DMS114 treated with DMSO at 0.1 percent for 48 hours (cell line): ENCODE measurements around the gene FOXJ3.
"Not testable (repeated sequence)": the region's sequence is repeated elsewhere in the genome, so short reads cannot be mapped to it uniquely, and the experiment has no call there.

Experiments
- DNase-seq: peaks from one replicate; lab custom pipeline; 2025; ENCODE audit not compliant: unreplicated experiment; lab: John Stamatoyannopoulos, UW

FOXJ3 gene

DNA sequence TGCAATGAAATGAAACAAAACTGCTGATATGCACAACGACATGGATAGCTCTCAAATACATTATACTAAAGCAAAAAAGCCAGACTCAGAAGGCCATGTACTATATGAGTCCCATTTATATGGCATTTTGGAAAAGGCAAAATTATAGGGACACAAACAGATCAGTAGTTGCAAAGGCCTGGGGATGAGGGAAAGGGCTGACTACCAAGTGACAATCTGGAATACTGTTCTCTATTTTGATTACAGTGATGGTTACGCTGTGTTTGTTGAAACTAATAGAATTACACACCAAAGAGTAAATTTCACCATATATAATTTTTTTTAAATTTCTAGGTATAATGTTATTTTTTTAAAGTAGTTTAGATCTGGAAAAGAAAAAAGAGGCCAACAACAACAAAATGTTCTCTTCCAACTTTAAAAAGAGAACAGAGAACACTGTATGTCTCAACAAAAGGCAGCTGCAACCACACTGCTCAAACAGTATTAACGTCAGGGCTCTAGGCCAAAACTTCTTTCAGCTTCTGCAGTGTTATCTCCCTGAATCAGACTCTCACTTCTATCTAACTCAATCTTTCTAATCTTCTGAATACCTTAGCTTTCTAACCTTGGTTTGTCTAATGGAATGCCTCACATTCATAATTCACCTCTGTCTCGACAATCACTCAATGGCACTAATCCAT, 75.8 kb downstream of the FOXJ3 start:
- DNase-seq = no peak

- no peak for DNase-seq
These were observed 76.8 kb downstream of the FOXJ3 start for GRCh38 chr1:42258218-42258617.

GRCh38 chr1:42251042-42251441, 84.0 kb downstream of the FOXJ3 start:
- DNase-seq = no peak

DNA sequence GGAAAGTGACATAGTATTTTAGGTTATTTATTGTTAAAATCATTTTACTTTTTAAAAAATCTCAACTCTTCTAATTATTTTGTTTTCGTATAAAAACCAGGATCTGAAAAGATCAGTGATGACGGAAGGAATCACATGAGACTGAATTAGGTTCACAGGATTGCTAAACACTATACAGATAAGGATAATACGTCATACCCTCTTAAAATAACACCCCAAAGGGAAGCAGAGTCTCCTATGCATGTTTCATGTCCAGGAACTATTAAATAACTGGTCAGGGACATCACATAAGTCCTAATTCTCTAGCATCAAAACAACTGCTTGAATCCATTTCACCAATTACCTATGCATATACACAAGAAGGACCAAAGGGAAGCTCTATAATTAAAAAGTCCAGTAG, 84.9 kb downstream of the FOXJ3 start:
- DNase-seq = no peak

DNA sequence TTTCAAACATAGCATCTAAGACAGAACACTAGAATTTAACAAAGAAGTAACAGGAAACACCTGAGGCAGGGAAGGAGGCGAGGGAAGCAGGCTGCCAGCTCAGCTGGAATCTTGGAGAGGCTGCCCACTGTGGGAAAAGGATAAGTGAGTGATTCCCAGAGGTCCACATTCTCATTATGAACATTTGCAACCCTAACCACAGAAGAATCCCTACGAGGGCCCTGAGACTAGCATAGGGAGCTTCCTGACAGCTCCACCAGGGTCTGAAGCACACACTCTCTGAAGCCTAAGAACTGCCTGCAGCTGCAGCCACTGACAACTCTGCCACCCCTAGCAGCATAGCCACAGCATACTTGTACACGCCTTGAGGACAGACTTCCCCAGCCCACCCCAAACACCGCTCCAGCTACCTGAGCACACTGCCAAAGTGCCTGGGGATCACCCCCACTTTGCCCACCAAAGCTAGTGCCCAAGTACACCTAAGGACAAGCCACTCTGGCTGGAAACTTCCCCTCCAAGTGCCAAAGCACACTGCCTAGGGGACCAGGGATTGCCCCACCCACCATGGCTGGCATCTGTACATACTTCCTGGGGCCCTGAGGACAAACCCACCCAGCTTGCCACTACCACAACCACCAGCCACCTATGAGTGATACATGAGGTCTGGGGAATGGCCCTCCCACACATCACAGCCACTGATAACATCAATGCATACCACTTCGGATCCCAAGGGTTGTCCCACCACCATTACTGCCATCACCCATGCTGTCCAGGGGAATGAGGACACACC, 93.9 kb downstream of the FOXJ3 start:
- no peak for DNase-seq

DNA sequence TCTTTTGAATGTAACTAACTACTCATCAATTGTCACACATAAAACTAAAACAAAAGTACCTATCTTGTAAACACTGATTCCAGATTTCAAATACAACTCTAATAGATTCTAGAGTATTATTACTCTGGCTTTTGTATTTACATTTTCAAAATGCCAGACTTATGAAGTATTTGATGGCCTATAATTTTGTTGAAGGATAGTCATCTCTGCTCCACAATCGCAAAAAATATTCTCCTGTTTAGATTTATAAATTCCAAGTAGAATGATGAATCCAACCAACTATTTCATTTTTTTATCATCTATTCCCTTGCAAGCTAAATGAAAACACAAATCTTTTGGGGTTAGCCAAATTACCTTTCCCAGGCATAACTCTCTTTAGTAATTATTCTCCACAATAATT, 95.5 kb downstream of the FOXJ3 start:
- DNase-seq = no peak

DNA sequence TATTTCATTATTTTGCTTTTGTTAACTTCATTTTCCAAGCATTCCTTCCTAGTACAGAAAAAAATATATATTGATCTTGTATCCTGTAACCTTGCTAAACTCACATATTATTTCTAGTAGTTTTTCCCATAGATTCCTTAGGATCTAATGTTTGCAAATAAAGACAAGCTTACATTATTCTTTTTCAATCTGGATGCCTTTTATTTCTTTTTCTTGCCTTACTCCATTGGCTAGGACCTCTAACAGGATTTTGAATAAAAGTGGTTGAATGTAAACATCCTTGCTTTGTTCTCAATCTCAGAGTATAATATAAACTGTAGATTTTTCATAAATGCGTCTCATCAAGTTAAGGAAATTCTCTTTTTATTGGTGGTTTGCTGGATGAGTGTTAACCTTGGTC, 96.0 kb downstream of the FOXJ3 start:
- no peak for DNase-seq

- no peak for DNase-seq
These were observed 103.8 kb downstream of the FOXJ3 start for GRCh38 chr1:42231253-42231652.

- no peak for DNase-seq
These were observed 106.1 kb downstream of the FOXJ3 start for GRCh38 chr1:42228938-42229337.

DNA sequence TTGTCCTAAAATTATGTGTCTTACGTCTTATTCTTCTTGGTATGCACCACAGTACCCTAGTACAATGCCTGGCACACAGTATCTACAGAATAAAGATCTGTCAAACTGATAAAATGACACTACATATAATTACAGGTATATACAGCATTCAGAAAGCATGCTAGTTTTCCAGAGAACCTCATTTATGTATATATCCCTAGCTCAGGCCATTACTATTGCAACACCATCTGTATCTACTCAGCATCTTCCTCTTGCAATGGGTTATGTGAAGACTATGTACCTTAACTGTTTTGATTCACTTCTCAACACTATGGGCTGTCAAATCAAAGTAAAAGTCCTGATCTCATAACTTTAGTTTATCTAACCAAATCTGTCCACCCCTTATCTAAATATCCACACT, 112.0 kb downstream of the FOXJ3 start:
- no peak for DNase-seq

DNA sequence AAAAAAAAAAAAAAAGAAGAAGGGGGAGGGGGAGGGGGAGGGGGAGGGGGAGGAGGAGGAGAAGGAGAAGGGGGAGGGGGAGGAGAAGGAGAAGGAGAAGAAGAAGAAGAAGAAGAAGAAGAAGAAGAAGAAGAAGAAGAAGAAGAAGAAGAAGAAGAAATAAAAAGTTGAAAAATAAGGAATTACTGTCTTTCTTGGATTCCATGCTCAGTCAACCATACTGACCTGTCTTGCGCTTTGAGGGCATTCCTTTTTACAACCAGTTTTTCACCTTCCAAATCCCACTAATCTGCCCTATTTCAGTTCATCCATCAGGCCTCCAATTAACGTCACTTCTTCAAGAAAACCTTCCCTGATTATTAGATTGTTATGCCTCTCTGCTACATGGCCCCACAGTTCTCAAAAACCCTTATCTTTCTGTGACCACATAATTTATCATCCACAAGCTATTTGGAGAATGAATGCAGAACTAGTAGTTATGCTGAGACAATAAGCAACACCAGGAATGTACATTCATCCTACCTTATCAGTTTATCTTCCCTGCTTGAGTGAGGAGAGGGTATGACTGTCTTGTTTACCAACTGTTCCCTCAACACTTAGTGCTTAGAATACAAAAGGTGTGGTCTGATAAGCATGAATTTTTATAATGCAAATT, 113.0 kb downstream of the FOXJ3 start:
- DNase-seq = no peak

DNA sequence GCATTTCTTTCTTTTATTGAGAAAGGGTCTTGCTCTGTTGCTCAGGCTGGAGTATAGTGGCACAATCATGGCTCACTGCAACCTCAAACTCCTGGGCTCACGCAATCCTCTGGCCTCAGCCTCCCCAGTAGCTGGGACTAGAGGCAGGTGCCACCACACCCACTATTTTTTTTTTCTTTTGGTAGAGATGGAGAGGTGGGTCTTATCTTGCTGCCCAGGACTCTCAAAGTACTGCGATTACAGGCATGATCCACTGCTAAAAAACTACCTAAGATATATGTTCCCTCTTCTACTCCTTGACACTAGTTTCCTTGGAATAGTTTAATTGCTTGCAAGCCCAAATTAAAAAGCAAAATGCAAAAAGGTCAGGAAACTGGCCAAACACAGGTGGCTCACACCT, 113.6 kb downstream of the FOXJ3 start:
- no peak for DNase-seq

GRCh38 chr1:42219627-42220026, 115.4 kb downstream of the FOXJ3 start:
- no peak for DNase-seq

DNA sequence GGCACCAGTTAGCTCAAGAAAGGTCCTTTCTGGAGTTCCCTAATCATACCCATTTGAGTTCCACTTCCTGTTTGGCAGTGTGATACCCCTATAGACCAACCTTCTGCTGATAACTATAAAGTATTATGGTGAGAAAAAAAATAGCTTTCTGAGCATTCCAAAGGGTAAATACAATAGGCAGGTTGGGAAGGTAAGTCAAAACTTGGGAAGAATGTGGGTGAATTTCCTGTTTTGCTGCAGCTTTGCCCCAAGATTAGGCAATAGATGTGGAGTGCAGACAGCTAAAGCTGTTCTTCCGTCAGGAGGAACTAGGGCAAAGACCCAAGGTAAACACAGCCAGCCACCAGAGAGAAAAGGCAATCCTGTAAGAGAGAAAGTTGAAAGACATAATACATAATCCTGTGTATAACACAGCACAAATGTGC, 120.6 kb downstream of the FOXJ3 start:
- DNase-seq = no peak

DNA sequence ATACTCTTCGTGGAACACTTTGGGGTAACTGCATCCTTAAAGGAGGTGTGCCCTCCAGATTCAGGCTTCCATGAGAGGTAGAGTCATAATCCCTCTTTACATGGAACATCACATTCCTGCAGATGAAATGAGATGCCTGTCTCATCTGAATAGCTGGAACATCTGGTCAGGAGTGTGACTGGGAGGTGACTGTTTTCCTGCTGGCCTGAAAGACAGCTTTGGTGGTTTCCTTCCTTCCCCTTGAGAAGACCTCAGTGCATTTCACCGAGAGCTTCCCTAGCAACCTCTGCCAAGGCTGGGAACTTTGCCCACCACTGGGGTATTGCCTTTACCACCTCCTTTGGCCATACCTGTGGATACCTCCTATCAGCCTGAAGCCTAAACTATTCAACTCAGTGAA, 123.8 kb downstream of the FOXJ3 start:
- DNase-seq = no peak

DNA sequence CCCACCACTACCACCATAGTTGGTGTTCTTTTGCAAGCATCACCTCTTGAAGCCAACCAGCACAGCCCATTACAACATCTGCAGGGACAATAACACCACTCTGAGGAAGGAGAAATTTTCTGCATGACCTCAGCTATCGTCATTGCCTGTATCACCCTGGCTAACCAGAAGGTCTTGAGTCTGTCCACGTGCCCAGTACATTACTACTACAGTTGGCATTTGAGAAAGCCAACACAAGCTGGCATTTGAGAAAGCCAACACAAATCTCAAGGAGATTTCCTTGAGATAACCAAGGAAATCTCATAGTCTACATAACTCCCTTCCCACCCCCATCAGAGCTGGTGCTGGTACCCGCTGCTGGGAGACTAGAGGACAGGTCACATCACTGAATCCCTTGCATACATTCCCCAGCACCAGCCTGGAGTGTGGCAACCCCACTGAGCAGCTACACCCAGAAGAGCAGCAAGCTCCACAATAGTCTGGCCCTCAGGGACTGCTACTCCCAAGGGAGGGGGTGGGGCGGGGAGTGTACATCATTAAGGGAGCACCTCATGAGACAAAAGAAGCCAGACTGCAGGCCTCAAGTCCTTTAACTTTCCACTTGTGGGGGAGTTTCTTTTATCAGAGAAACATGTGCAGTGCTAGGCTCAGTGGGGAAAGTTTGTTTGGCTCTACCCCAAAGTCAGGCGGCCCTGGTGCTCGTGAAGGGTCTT, 124.5 kb downstream of the FOXJ3 start:
- DNase-seq = no peak

DNA sequence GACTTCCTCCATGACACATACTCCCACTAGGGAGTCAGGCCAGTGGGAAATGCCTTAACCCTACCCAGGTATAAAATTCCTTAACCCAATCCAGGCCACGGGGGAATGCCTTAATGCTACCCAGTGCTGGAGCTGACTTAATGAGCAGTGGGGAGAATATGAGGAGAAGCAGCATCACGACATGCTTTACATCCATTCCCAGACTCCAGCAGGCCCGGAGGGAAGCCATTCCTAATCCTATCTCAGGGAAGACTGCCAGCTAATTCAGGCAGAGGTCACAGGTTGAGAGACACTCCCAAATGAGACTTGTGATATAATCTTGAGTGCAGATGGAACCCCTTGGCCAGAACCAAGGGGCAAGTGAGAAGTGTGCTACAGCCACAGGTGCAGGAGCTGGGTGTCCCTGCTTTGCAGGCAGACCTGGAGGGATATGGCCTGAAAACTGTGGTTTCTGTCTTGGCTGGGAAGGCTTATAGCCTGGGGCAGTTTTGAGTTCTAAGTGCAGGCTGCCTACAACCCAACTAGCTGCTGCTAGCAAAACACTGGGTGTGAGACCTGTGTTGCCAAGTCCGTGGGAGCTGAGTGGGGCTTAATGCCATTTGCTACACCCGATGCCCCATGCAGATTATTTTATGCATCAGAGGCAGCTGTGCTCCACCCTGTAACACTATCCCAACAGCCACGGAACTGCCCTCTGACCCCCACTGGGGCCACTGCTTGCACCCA, 125.3 kb downstream of the FOXJ3 start:
- DNase-seq = no peak

- not testable (repeated sequence) for DNase-seq
These were observed 128.1 kb downstream of the FOXJ3 start for GRCh38 chr1:42206930-42207329.

DNA sequence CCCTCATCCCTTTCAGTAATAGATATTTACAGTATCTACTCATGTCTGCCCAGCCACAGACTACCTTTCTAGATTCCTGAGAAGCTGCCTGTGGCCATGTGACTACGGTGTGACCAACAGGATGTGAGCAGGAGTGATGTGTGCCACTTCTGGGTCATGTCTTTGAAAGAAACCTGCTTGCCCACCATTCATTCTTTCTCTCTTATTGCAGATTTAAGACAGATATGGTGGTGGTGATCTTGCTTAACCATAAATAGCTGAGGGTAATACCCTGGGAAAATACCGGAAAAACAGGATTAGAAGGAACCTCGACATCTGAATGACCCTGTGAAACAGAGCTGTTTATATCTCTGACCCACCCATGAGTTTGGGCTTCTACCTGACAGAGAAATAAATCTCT, 128.9 kb downstream of the FOXJ3 start:
- no peak for DNase-seq

- no peak for DNase-seq
These were observed 133.0 kb downstream of the FOXJ3 start for GRCh38 chr1:42201986-42202385.

DNA sequence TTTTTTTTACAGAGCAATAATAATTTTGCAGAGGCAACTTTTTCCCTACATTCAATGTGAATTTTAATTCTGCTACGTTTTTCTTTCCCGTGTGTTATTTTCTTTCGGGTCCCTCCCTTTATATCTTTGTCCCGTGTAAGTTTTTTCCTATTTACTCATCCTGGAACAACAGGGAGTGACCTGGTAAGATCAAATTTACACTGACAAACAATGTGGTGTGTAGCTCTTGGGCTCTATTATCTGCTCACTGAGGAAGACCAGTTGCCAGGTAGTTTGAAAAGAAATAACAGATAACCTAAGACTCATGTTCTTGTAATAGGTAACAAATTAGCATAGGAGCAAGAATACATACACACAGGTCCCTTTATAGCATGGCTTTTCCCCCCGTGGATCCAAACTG, 136.8 kb downstream of the FOXJ3 start:
- DNase-seq = no peak
